Retinal pigment epithelial cell (primary cell): ENCODE data around the gene ALG1.

Experiments used
- DNase-seq: peaks from one replicate; pipeline ENCODE4 v3.0.0-alpha.2; 2010; ENCODE audit warnings: low read depth
- H3K4me3 ChIP-seq: 2 replicates; pipeline ENCODE4 v1.5.1; 2011; ENCODE audit warnings: mild to moderate bottlenecking, low read length, control low read depth, moderate library complexity
- TF ChIP-seq, protein P1 (sequence below): conservative IDR thresholded peaks from 2 replicates; pipeline ENCODE4 v1.5.1; 2011; ENCODE audit warnings: low read depth, low read length, control low read depth, inconsistent platforms

The ALG1 gene, protein sequence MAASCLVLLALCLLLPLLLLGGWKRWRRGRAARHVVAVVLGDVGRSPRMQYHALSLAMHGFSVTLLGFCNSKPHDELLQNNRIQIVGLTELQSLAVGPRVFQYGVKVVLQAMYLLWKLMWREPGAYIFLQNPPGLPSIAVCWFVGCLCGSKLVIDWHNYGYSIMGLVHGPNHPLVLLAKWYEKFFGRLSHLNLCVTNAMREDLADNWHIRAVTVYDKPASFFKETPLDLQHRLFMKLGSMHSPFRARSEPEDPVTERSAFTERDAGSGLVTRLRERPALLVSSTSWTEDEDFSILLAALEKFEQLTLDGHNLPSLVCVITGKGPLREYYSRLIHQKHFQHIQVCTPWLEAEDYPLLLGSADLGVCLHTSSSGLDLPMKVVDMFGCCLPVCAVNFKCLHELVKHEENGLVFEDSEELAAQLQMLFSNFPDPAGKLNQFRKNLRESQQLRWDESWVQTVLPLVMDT

GRCh38 chr16:5071681-5072333, at the start of gene ALG1:
TSS of gene ALG1 (plus strand) at chr16:5071843. CDS start at chr16:5071850, 7 bp downstream.
- peak within 1 kb of the TSS; percentile 75 for H3K4me3 ChIP-seq
- DNase-seq: peak; percentile 45
- TF ChIP-seq, protein P1, sequence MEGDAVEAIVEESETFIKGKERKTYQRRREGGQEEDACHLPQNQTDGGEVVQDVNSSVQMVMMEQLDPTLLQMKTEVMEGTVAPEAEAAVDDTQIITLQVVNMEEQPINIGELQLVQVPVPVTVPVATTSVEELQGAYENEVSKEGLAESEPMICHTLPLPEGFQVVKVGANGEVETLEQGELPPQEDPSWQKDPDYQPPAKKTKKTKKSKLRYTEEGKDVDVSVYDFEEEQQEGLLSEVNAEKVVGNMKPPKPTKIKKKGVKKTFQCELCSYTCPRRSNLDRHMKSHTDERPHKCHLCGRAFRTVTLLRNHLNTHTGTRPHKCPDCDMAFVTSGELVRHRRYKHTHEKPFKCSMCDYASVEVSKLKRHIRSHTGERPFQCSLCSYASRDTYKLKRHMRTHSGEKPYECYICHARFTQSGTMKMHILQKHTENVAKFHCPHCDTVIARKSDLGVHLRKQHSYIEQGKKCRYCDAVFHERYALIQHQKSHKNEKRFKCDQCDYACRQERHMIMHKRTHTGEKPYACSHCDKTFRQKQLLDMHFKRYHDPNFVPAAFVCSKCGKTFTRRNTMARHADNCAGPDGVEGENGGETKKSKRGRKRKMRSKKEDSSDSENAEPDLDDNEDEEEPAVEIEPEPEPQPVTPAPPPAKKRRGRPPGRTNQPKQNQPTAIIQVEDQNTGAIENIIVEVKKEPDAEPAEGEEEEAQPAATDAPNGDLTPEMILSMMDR: no peak

- no peak overlapping the region for H3K4me3 ChIP-seq
- no peak for DNase-seq
- TF ChIP-seq, protein P1: no peak
Observed at GRCh38 chr16:5022521-5022920, 49.1 kb upstream of the ALG1 start.

- TF ChIP-seq, protein P1: peak; percentile 35
- DNase-seq: no peak
Observed at GRCh38 chr16:5024632-5025031, 47.0 kb upstream of the ALG1 start.

GRCh38 chr16:5025171-5025632, 46.4 kb upstream of the ALG1 start:
- no peak for DNase-seq
- TF ChIP-seq, protein P1: peak; percentile 58
- H3K4me3 ChIP-seq: no peak overlapping the region

More at GRCh38 chr16:5024632-5025031, 47.0 kb upstream of the ALG1 start:
- H3K4me3 ChIP-seq: no peak overlapping the region

DNA sequence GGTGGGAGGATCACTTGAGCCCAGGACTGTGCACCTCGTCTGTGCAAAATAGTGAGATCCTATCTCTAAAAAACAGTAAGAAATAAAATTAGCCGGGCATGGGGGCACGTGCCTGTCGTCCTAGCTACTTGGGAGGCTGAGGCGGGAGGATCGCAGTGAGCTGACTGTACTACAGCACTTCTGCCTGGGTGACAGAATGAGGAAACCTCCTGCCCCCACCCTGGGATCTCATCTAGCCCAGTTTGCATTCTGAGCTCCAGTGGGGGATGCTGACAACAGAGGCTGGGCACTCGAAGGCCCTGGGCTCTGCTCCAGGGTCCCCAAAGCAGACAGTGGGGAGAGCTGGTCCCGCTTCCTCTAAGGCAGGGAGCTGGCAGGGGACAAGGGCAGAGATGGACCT, 45.0 kb upstream of the ALG1 start:
- no peak for DNase-seq
- TF ChIP-seq, protein P1: no peak
- no peak overlapping the region for H3K4me3 ChIP-seq

- no peak for DNase-seq
- TF ChIP-seq, protein P1: no peak
- no peak overlapping the region for H3K4me3 ChIP-seq
Observed at GRCh38 chr16:5027086-5027485, 44.6 kb upstream of the ALG1 start.
